ENCODE measurements around the gene SFT2D3. TPM values are rescaled to one million over a fixed set of nuclear protein-coding genes. Genes with fewer than 3 reads are reported as not detected.

The SFT2D3 gene
- total and polyA plus RNA-seq, 2 of the 8 experiments (the other 6 are each of a cell fraction or from before 2014, with no cell fraction given), result 7.3 to 10.3 TPM

GRCh38 chr2:127754186-127754585, 52.9 kb downstream of the SFT2D3 start:
- H3K23ac ChIP-seq (ENCODE audit: insufficient read length), result no peak overlapping the region
- no peaks in the 10 kb centered on the region for H3K79me2 ChIP-seq (ENCODE audit: control insufficient read depth in 1 of 2, insufficient read depth in 2 of 2, low read length in 2 of 2)
- H3K4me3 ChIP-seq (ENCODE audit: extremely low read depth in 1 of 4, insufficient read depth in 2 of 4, low read depth in 3 of 4, low read length in 4 of 4), result no peak overlapping the region
- no peak overlapping the region for H2BK120ac ChIP-seq (replicated peaks; ENCODE audit: low read depth, low read length)
- H2BK5ac ChIP-seq (ENCODE audit: low read depth, low read length), result no peak overlapping the region
- no peak overlapping the region for H2AK5ac ChIP-seq (ENCODE audit: low read depth, low read length)
- H2BK15ac ChIP-seq (ENCODE audit: low read length), result no peak overlapping the region
- no peak overlapping the region for H3K4me2 ChIP-seq (ENCODE audit: insufficient read depth in 1 of 2, low read depth in 2 of 2, low read length in 2 of 2)
- WGBS, 2 experiments (ENCODE audit: extremely low coverage in 1 of 2, insufficient coverage in 1 of 2, insufficient read length in 1 of 2, insufficient replicate concordance in 2 of 2, low coverage in 1 of 2, low lambda C conversion rate in 2 of 2, missing lambda C conversion rate in 1 of 2), result 95% methylated on average over 8 of the region's 8 CpGs; no CpG with 5 or more reads in 1 of the 2 experiments
- H3K27ac ChIP-seq (ENCODE audit: low read depth, low read length), result no peak overlapping the region
- no peak overlapping the region for H4K8ac ChIP-seq (ENCODE audit: extremely low read depth, insufficient read depth, low read length)
- H3K4ac ChIP-seq (replicated peaks; ENCODE audit: insufficient read length, low read depth, low read length), result no peak overlapping the region
- H4K5ac ChIP-seq (ENCODE audit: insufficient read length, low read depth, low read length), result no peak overlapping the region
- POLR2A ChIA-PET (ENCODE audit: partially characterized antibody), result interaction anchor here (0.9 kb wide), 1 partner anchor 26 kb away, joined by 3 read pairs; no protein-coding TSS in a partner anchor
- H3K18ac ChIP-seq (ENCODE audit: extremely low read depth, low read length), result no peak overlapping the region
- H4K20me1 ChIP-seq (replicated peaks in 1 of 2; ENCODE audit: control insufficient read depth in 1 of 2, insufficient read depth in 2 of 2, low read length in 2 of 2), result peaks cover 0 to 2% of the 10 kb centered on the region in 2 experiments
- no peak overlapping the region for H2BK12ac ChIP-seq (ENCODE audit: low read depth, low read length)
- H3K9me3 ChIP-seq (ENCODE audit: insufficient read depth in 2 of 2, low read depth in 1 of 2, low read length in 1 of 2), result no peaks in the 10 kb centered on the region
- H3K9ac ChIP-seq (replicated peaks in 1 of 4; ENCODE audit: extremely low read depth in 1 of 4, low read depth in 3 of 4, low read length in 3 of 4), result no peak overlapping the region
- H3K36me3 ChIP-seq (ENCODE audit: control insufficient read depth in 2 of 4, insufficient read depth in 4 of 4, low read length in 3 of 4), result peaks cover 0 to 14% (median 0%) of the 10 kb centered on the region in 4 experiments; a peak in 5 of 8 replicates
- no peak for DNase-seq (ENCODE audit: low read depth in 1 of 2, low spot score in 2 of 2)
- H2AFZ ChIP-seq (ENCODE audit: low read length), result no peak overlapping the region
- TF ChIP-seq CTBP2 (IDR thresholded peaks at IDR 0.05; ENCODE audit: borderline replicate concordance, insufficient read depth, insufficient read length, low read length) (no peak), CBX5 (IDR thresholded peaks at IDR 0.05; ENCODE audit: low read depth, low read length) (no peak), PHF8 (conservative IDR thresholded peaks at IDR 0.05; ENCODE audit: low read depth, low read length) (no peak), NANOG (IDR thresholded peaks at IDR 0.05; ENCODE audit: insufficient read depth, low read depth, low read length, poor library complexity, severe bottlenecking) (no peak), HDAC6 (IDR thresholded peaks at IDR 0.05; ENCODE audit: low read depth, low read length) (no peak), RBBP5 (IDR thresholded peaks at IDR 0.05; ENCODE audit: borderline replicate concordance, low read depth, low read length) (no peak), NRF1 (IDR thresholded peaks at IDR 0.05; ENCODE audit: low read depth, low read length) (no peak), POLR2A (IDR thresholded peaks at IDR 0.05; ENCODE audit: control extremely low read depth in 1 of 2, low read depth in 2 of 2, low read length in 2 of 2) (no peak), BACH1 (IDR thresholded peaks at IDR 0.05; ENCODE audit: low read length) (no peak)
- FAIRE-seq, result no peak
- no peaks in the 10 kb centered on the region for H3K4me1 ChIP-seq (replicated peaks in 1 of 4; ENCODE audit: control insufficient read depth in 3 of 4, insufficient read depth in 4 of 4, low read length in 3 of 4)
- no peaks in the 10 kb centered on the region for H3K27me3 ChIP-seq (replicated peaks in 1 of 4; ENCODE audit: control insufficient read depth in 3 of 4, extremely low read depth in 1 of 4, insufficient read depth in 3 of 4, low read length in 3 of 4)
- no peak overlapping the region for H3K56ac ChIP-seq (replicated peaks; ENCODE audit: insufficient read length, low read depth, low read length)
- H2BK20ac ChIP-seq (ENCODE audit: low read length), result no peak overlapping the region
- H3K79me1 ChIP-seq (ENCODE audit: low read depth, low read length), result no peaks in the 10 kb centered on the region; the same call in 1 of the 2 replicates
- CTCF ChIA-PET (ENCODE audit: partially characterized antibody), result interaction anchor here (0.6 to 0.9 kb wide), 2 partner anchors 22 to 309 kb away, joined by 3 to 9 read pairs; no protein-coding TSS in a partner anchor
- H4K91ac ChIP-seq (replicated peaks; ENCODE audit: insufficient read length, low read length), result no peak overlapping the region
- H3K14ac ChIP-seq (ENCODE audit: insufficient read length), result no peak overlapping the region
- no peaks in the 10 kb centered on the region for H3K23me2 ChIP-seq (ENCODE audit: low read depth, low read length)

Data from H1 (cell line).